Retinal pigment epithelial cell (primary cell): ENCODE measurements around the gene MAP4K1.

Experiments
- DNase-seq: peaks from one replicate; pipeline ENCODE4 v3.0.0-alpha.2; 2010; ENCODE audit warnings: low read depth
- H3K4me3 ChIP-seq: 2 replicates; pipeline ENCODE4 v1.5.1; 2011; ENCODE audit warnings: mild to moderate bottlenecking, low read length, control low read depth, moderate library complexity
- CTCF ChIP-seq: conservative IDR thresholded peaks from 2 replicates; pipeline ENCODE4 v1.5.1; 2011; ENCODE audit warnings: low read depth, low read length, control low read depth, inconsistent platforms

MAP4K1 gene

GRCh38 chr19:38617764-38618589 lies at the start of gene MAP4K1:
MAP4K1 (minus strand) TSS chr19:38617953; CDS start chr19:38617895, 58 bp downstream.
- no peak for TF ChIP-seq CTCF
- DNase-seq, result no peak
- peak within 1 kb of the TSS; percentile 100 for H3K4me3 ChIP-seq

- DNase-seq, result peak; percentile 98
- H3K4me3 ChIP-seq, result no peak overlapping the region
- no peak for TF ChIP-seq CTCF
These were observed 49.1 kb upstream of the MAP4K1 start for GRCh38 chr19:38666663-38667511.

- TF ChIP-seq CTCF, result no peak
- peak; percentile 71 for DNase-seq
- H3K4me3 ChIP-seq, result no peak overlapping the region
These were observed 48.4 kb upstream of the MAP4K1 start for GRCh38 chr19:38665950-38666662.

GRCh38 chr19:38665219-38665931 lies 47.6 kb upstream of the MAP4K1 start:
- no peak for DNase-seq
- no peak overlapping the region for H3K4me3 ChIP-seq
- no peak for TF ChIP-seq CTCF

GRCh38 chr19:38664503-38665211 lies 46.9 kb upstream of the MAP4K1 start:
- DNase-seq, result no peak
- no peak overlapping the region for H3K4me3 ChIP-seq
- no peak for TF ChIP-seq CTCF

GRCh38 chr19:38663957-38664502 lies 46.3 kb upstream of the MAP4K1 start:
- no peak overlapping the region for H3K4me3 ChIP-seq
- no peak for DNase-seq
- TF ChIP-seq CTCF, result no peak
